HG03103 (cell line): ENCODE data around the gene PRSS2.
"Not testable (repeated sequence)": the region's sequence is repeated elsewhere in the genome, so short reads cannot be mapped to it uniquely, and the experiment has no call there.

Experiments used
- ATAC-seq: cut with Tn5 transposase; IDR thresholded peaks from one replicate; pipeline ENCODE4 v1.9.1; 2021; ENCODE audit warnings: low read depth; ENCODE audit not compliant: unreplicated experiment

PRSS2 gene

GRCh38 chr7:142770661-142771352, at the start of gene PRSS2:
Gene PRSS2 (plus strand): TSS chr7:142770970. CDS start chr7:142770983, 13 bp downstream.
- ATAC-seq, result peak; percentile 3

GRCh38 chr7:142720986-142721385, 49.8 kb upstream of the PRSS2 start:
- no peak for ATAC-seq

- ATAC-seq, result no peak
Observed at GRCh38 chr7:142722248-142722794, 48.4 kb upstream of the PRSS2 start.

- ATAC-seq, result peak; percentile 87
Observed at GRCh38 chr7:142733271-142733670, 37.5 kb upstream of the PRSS2 start.

- peak; percentile 92 for ATAC-seq
Observed at GRCh38 chr7:142739923-142740492, 30.8 kb upstream of the PRSS2 start.

- ATAC-seq, result no peak
Observed at GRCh38 chr7:142740786-142741185, 30.0 kb upstream of the PRSS2 start.

- not testable (repeated sequence) for ATAC-seq
Observed at GRCh38 chr7:142741932-142742331, 28.8 kb upstream of the PRSS2 start.

GRCh38 chr7:142745091-142745635, 25.6 kb upstream of the PRSS2 start:
- ATAC-seq, result no peak

GRCh38 chr7:142745745-142746144, 25.0 kb upstream of the PRSS2 start:
- ATAC-seq, result no peak

- no peak for ATAC-seq
Observed at GRCh38 chr7:142746264-142746663, 24.5 kb upstream of the PRSS2 start.

- ATAC-seq, result not testable (repeated sequence)
Observed at GRCh38 chr7:142748410-142748809, 22.4 kb upstream of the PRSS2 start.

- ATAC-seq, result no peak
Observed at GRCh38 chr7:142749218-142749993, 21.4 kb upstream of the PRSS2 start, which contains the start of gene PRSS1. Gene PRSS1 (plus strand): TSS chr7:142749472. CDS start chr7:142749485, 13 bp downstream.

GRCh38 chr7:142750321-142750938, 20.3 kb upstream of the PRSS2 start:
- ATAC-seq, result no peak

GRCh38 chr7:142751526-142752175, 19.1 kb upstream of the PRSS2 start:
- ATAC-seq, result not testable (repeated sequence)

GRCh38 chr7:142752376-142753225, 18.2 kb upstream of the PRSS2 start:
- ATAC-seq, result no peak

- no peak for ATAC-seq
Observed at GRCh38 chr7:142753366-142753765, 17.4 kb upstream of the PRSS2 start.

GRCh38 chr7:142753925-142754491, 16.8 kb upstream of the PRSS2 start:
- ATAC-seq, result not testable (repeated sequence)

- no peak for ATAC-seq
Observed at GRCh38 chr7:142754681-142755575, 15.8 kb upstream of the PRSS2 start.
